PC-3 (cell line): ENCODE data around the gene SYNGR4.

Source experiments
- EZH2 ChIP-seq: fragments of 300-600 bp; sonication (generic); IDR thresholded peaks from one replicate; pipeline ENCODE4 v1.6.1; 2017; ENCODE audit warnings: antibody characterized with exemption, mild to moderate bottlenecking, low read length; ENCODE audit not compliant: unreplicated experiment
- EZH2phosphoT487 ChIP-seq: fragments of 300-600 bp; sonication (generic); IDR thresholded peaks from 2 replicates; pipeline ENCODE4 v1.6.1; 2018; ENCODE audit warnings: mild to moderate bottlenecking, antibody characterized with exemption, low read length, borderline replicate concordance
- TF ChIP-seq, protein P1 (sequence below): fragments of 300-600 bp; sonication (generic); conservative IDR thresholded peaks from 2 replicates; pipeline ENCODE4 v1.5.1; 2017; ENCODE audit warnings: antibody characterized with exemption, low read depth, mild to moderate bottlenecking, low read length

DNA sequence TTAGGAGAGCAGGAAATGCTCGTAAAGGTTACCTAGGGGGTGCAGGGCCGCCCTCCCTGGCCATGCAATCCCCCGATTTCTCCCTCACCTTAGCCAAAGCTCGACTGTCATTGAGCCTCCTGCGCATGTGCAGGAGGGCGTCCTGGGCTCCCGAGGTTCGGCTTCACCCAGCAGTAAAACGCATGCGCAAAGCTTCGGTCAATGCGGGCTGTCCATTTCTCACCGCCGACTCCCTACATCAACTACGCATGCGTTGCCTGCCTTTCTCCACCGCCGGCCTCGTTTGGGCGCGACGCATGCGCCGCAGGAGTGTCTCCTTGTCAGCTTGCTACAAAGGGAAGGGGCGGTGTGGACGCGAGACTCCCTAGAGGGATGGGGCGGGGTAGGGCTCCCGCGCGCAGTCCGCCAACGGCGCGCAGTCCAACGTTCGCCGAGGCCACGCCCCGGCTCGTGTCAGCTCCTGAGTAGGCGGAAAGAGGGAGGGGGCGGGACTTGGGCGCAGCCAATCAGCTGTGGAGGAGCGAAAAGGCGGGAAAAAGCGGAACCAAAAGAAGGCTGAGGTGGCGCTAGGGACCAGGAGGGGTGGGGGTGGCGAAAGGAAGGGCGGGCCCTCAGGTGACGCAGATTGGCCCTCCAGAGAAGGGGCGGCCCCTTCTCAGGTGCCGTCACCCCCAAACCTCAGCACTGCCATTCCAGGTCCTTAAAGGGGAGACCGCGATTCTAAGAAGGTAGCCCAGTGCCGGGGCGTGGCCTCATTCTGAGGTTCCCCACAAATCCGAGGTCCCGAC is at the start of gene SYNGR4, which contains the start of gene TMEM143:
- TF ChIP-seq, protein P1, sequence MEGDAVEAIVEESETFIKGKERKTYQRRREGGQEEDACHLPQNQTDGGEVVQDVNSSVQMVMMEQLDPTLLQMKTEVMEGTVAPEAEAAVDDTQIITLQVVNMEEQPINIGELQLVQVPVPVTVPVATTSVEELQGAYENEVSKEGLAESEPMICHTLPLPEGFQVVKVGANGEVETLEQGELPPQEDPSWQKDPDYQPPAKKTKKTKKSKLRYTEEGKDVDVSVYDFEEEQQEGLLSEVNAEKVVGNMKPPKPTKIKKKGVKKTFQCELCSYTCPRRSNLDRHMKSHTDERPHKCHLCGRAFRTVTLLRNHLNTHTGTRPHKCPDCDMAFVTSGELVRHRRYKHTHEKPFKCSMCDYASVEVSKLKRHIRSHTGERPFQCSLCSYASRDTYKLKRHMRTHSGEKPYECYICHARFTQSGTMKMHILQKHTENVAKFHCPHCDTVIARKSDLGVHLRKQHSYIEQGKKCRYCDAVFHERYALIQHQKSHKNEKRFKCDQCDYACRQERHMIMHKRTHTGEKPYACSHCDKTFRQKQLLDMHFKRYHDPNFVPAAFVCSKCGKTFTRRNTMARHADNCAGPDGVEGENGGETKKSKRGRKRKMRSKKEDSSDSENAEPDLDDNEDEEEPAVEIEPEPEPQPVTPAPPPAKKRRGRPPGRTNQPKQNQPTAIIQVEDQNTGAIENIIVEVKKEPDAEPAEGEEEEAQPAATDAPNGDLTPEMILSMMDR = no peak
- TF ChIP-seq EZH2 (no peak), EZH2phosphoT487 (no peak)
